GM19025 (cell line): ENCODE data around the gene ZNF365.
"Not testable (repeated sequence)": the region's sequence is repeated elsewhere in the genome, so short reads cannot be mapped to it uniquely, and the experiment has no call there.

Experiments used
- ATAC-seq: cut with Tn5 transposase; IDR thresholded peaks from one replicate; pipeline ENCODE4 v1.9.1; 2021; ENCODE audit warnings: mild to moderate bottlenecking, low read depth, moderate library complexity; ENCODE audit not compliant: unreplicated experiment

Gene ZNF365

DNA sequence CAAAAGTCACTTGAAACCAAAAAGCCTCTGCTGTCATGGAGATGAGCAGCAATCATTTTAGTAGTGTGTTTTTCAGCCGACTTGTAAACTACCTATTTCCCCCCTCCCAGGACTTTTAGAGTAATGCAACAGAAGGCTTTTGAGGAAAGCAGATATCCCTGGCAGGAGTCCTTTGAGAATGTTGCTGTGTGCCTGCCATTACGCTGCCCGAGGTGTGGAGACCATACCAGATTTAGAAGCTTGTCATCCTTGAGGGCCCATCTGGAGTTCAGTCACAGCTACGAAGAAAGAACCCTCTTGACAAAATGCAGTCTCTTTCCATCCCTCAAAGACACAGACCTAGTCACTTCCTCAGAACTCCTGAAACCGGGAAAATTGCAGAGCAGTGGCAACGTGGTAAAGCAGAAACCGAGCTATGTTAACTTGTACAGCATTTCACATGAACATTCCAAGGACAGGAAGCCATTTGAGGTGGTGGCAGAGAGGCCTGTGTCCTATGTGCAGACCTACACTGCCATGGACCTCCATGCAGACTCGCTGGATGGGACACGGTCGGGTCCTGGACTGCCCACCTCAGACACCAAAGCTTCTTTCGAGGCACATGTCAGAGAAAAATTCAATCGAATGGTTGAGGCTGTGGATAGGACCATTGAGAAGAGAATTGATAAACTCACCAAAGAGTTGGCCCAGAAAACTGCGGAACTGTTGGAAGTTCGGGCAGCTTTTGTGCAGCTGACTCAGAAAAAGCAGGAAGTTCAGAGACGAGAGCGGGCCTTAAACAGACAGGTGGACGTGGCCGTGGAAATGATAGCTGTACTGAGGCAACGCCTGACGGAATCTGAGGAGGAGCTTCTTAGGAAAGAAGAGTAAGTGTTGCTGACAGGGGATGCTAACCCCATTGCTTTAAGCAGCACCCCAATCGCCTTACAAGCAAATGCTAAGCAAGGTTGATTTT lies 2.2 kb downstream of the ZNF365 start:
- ATAC-seq, result no peak

DNA sequence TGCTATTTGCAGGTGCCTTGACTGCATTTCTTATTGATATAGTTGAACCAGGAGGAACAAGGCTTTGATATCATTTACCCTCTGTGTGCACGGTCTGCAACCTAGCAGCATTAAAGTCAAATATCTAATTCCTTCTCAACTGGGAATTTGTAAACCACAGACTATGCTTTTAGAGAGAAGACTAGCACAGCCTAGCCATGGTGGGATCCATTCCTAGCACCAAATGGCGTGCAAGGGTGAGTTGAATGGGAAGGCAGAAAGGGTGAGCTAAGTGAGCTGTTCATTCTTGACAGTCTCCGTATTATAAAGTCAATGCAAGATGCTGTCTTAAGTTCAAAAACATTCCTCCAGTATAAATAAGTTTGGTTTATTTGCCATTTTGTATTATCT lies 2.9 kb downstream of the ZNF365 start:
- ATAC-seq, result no peak

DNA sequence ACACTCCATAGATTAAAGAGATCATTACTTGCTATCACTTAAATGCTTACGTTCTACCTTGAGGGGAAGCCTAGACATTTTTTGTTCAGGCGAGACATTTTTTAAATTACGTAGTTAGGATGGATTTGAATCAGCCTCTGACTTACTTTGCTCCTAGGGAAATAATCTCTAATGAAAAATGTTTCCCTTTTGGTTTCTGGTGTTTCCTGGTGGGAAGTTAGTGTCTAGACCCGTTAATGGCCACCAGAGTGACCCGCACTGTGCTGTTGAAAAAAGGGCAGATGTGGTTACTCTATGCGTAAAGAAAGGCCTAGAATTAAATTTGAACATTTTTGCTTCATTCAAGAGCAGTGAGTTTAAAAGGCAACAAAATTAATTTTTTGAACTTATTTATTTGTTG lies 3.8 kb downstream of the ZNF365 start:
- ATAC-seq, result no peak

DNA sequence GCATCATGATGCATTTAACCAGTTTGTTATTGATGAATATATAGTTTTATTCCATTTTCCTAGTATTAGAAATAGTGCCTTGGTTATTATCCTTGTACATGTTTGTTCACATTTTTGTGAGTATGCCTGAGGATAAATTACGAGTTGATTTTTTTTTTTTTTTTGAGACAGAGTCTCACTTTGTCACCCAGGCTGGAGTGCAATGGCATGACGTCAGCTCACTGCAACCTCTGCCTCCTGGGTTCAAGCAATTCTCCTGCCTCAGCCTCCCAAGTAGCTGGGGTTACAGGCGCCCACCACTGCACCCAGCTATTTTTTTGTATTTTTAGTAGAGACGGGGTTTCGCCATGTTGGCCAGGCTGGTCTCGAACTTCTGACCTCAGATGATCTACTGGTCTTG lies 4.7 kb downstream of the ZNF365 start:
- not testable (repeated sequence) for ATAC-seq

DNA sequence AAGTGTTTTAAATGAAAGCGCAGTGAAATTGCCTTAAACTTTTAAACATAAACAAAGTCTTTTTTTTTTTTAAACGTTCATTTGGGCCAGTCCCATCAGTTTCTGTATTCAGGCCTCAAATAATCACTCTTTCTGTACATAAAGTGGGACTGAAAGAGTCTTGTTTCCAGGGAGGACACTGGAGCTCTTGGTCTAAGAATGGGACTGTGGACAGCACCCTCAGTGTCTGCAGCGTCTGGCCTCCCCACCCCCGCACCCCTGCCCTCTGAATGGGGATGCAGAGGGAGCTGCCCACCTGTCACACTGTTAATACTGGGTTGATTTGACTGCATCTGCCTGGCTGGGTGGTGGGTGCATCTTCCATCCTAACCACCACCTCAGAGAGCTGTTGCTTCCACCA lies 5.2 kb downstream of the ZNF365 start:
- ATAC-seq, result no peak

DNA sequence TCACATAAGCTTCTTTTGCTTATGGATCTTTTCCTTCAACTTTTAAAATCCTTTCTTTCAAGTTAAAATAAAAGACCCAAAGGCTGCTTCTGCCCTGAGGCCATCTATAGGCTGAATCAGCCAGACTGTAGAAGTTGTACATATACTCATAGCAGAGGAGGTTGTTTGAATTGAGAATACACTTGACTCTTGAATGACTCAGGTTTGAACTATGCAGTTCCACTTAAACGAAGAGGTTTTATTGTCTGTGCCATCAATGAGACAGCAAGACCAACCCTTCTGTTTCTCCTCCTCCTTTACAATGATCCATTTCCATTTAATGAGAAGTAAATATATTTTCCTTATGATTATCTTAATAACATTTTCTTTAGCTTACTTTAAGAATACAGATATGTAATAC lies 5.8 kb downstream of the ZNF365 start:
- ATAC-seq, result no peak

DNA sequence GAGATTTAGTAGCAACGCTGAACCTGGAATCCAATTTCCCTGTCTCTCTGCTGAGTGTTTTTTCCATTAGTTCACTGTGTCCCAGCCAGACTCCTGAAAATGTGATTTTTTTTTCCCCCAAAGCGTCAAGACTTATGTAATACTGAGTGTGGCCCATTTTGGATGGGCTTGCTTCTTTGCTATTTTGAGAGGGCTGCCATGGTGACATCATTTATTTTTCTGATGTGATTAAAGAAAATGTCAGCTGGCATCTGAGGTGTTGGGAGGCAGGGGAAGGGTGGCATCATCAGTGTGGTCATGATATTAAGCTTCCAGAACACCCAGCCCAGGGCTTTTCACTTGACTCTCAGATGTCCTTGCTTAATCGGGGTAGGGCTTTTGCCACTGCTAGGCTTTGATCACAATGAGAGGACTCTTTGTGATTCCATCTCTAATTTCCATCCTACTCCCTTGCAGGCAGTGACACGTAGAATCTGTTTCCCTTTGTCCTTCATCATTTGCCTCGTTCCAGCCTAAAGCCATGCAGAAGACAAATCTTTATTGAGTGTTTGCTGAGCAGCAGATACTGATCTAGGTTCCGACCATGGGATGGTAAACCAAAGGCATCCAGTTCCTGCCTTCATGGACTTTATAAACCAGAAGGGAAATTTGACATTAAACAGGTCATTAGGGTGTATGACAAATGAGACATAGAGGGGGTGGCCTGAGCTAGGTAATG lies 7.4 kb downstream of the ZNF365 start:
- no peak for ATAC-seq

DNA sequence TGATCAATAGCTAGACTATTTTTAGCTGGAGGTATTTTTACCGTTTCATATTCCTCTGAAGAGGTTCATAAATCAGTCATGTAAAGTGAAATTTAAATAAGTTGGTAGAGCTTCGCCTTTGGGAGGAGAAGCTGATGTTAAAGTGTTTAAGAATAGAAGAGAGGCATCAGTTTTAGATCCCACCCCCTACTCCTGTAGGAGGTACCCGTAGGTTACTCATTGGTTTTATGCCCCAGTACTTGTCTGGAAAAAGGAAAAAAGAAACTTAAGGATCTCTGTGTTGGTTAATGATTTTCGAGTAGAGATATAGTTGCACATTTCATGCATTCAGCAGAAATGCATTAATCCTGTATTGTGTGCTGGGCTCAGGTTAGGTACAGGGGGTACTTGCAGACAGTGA lies 8.7 kb downstream of the ZNF365 start:
- ATAC-seq, result no peak

DNA sequence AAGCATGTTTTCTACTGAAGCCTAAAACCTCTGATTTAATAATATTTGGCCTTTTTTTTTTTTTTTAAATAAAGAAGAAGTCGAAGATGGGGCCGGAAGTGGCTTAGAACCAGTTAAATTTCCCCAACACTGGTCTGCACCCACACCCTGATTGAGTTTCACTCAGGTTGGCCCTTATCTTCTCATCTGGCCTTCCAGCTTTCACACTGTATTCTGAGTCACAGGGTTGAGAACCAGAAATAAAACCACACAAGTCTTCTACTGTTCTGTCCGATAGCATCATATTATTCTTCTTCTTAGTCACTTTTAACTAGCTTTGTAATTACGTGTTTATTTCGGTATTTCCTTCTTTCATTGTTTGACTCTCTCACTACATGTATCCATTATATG lies 9.9 kb downstream of the ZNF365 start:
- no peak for ATAC-seq

DNA sequence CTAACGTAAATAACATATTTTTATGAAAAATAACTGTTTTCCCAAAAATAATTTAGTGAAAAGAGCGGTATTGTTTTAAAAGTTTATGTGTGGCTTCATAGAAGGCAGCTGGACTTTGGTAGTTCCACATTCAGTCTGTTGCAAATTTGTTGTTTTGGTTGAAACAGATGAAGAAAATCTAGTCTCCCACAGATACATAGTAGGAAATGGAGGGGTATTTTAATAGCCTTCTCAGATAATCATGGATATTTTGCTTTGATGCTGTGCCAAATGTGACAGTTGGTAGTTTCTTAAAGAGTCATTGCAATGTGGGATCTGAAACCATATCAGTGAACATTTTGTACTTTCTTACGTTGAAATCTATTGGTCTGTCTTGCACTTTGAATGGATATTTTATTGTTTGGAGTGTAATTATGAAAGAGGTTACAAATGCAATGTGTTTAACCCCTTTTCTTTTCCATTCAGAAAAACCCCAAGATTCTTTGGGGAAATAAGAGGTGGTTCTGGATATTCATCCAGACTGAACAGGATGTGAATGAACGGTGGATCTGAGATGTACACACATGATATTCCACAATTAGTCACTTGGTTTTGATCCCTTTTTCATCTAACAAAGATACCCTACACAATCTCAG lies 10.4 kb downstream of the ZNF365 start:
- ATAC-seq, result no peak

DNA sequence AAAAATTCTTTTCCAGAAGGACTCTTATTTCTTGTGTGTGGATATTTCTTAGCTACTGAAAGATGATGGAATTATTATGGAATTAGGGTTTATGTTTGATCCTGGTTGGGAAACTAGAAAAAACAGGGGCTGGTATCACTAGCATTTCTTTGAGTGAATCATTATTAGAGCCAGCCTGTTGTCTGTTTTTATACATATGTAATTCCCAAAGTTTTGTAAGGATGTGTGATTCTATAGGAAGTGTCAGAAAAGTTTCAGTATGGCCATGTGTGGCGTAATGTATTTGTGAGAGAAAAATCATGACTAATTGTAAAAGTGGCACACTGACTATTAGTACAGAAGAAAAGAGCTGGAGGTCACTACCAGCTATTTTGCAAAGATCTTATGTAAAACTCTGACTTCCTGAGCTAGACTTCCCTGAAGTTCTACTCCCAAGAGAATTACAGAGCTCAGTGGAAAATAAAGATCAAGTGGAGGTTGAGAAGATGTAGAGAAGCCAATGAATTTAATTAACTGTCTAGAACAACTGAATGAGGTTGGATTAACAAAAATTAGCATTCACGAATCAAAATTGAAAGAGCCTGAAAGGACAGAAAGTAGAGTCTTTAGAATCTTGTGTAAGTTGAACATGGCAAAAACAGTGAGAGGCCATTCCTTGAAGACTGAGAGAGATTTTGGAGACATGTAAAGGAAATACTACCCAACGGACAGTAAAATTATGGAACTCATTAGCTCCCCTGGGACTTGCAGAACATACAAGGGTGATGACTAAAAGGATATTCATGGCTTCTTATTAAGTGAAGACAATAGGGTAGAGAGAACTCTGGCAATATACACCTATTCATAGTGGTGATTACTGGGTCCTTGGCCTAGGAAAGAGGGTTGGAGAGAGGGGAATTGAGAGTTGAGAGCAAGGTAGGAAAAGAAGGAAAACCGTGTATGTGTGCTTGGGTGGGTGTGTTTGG lies 12.5 kb downstream of the ZNF365 start:
- no peak for ATAC-seq

DNA sequence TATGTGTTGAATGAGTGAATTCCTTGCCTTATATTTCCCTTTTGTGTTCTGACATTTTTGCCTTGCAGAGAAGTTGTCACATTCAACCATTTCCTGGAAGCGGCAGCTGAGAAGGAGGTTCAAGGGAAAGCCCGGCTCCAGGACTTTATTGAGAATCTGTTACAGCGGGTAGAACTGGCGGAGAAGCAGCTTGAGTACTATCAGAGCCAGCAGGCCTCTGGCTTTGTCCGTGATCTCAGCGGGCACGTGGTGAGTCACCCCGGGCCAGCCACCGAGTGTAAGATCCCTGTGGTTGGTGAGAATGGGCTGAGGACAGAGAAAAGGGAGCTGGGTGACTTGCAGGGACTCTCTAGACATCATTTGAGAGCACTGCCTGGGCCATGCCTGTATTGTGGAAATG lies 14.2 kb downstream of the ZNF365 start:
- ATAC-seq, result no peak

DNA sequence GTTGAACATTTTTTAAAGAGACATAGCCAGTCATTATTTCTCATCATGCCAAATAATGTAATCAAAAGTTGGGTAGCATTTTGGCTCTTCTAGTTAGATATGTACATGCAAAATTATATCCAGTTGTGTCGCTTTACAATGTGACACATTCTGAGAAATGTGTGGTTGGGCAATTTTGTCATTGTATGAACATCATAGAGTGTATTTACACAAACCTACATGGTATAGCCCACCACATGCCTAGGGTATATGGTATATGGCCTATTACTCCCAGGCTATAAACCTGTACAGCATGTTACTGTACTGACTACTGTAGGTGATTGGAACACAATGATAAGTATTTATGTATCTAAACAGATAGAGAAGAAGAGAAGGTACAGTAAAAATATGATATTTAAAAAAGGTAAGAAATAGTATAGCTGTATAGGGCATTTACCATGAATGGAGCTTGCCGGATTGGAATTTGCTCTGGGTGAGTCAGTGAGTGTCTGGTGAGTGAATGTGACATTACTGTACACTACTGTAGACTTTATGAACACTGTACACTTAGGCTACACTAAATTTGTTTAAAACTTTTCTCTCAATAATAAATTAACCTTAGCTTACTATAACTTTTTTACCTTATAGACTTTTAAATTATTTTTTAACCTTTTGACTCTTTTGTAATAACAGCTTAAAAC lies 16.5 kb downstream of the ZNF365 start:
- ATAC-seq, result no peak

DNA sequence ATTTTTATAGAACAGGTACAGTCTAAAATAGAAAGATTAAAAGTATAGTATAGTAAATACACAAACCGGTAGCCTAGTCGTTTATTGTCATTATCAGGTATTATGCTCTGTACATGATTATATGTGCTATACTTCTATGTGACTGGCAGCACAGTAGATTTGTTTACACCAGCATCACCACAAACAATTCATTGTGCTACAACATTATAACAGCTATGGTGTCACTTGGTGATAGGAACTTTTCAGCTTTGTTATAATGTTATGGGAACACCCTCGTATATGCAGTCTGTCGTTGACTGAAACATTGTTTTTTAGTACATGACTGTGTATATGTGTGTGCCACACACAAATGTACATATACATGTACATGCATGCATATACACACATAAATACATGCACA lies 19.1 kb downstream of the ZNF365 start:
- ATAC-seq, result no peak

DNA sequence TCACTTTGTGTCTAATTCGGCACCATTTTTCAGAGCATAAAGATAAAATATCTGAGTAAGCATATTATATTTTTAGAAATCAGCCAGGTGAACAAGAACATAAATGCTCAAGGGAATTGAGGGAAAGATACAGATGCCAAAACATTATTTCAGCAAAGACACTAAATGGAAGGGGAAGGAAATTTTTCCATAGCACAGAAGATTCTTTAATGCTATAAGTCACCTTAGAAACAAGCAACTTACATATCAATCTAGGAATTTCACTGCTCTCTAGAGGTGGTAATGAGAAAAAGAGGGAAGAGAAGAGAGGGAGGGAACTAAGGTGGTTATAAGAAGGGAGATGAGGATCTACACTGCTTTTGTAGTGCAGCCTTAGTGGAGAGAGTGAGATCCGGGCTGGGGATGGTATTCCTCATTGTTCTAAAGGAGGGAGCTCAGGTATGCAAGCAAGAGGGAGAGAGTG lies 20.4 kb downstream of the ZNF365 start:
- ATAC-seq, result no peak

DNA sequence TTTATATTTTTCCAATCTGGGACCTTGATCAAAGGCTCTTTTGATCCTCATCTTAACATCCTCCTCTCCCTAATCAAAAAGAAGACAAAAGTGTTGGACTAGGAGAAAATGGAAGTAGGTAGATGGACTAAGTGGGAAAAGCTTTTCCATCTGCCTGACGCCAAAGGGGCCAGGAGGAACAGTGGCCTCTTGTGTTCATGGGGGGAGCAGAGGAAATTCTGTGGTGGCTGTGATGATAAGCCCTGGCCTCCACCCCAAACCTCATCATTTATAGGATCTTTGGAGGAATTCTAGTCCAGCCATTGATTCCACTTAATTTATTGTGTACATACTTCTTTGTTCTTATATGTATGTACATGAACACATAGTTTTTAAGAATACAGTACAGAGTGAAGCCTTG lies 21.7 kb downstream of the ZNF365 start:
- ATAC-seq, result no peak

DNA sequence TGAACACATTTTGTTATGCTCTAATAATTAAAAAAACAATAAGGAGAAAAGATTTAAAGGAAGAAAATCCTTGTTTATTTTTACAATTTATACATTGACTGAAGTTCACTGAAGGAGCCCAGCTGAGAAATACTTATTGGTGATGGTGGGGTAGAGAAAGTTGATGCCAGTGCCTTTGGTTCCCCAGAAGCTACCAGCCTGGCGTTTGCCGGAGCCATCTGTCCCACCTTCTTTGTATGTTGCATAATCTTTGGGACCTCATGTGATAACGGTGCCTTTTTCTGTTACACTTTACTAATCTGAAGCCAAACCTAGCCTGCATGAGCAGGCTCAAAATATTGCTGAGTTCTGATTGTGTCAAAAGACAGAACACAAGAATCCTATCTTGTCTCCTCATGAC lies 22.7 kb downstream of the ZNF365 start:
- ATAC-seq, result no peak

DNA sequence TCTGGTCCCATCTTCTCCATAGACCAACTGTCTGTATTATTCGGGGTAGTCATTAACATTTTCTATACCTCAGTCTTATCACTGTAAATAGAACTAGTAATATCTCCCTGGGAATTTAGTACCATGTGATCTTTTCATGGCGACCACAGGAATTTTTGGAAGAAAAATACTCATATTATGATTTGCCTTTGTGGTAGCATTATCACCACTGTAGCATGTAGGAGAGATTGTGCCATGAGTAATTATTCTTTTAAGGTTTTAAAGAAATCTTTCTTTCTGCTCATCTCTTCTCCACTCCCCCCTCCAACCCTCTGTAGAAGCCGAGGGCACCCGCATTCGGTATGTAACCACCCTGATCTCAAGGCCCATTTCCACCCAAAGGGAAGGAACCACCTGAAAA lies 25.0 kb downstream of the ZNF365 start:
- ATAC-seq, result no peak

DNA sequence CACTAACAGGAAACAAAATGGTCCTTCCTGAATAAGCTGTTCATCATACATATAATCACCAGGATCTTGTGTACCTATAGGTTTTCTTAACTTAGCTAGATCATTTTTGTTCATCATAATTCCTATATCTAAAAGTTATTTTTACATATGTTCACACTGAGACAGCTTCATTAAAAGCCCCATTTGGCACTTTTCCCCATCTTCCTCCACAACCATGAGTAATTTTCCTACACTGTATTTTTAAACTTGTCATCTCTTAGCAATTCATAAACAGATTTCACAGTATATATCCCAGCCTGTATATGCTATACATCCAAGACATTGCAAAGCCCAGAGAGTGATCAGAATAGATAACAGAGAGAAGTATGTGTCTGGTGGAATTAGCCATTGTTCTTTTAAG lies 28.3 kb downstream of the ZNF365 start:
- no peak for ATAC-seq

DNA sequence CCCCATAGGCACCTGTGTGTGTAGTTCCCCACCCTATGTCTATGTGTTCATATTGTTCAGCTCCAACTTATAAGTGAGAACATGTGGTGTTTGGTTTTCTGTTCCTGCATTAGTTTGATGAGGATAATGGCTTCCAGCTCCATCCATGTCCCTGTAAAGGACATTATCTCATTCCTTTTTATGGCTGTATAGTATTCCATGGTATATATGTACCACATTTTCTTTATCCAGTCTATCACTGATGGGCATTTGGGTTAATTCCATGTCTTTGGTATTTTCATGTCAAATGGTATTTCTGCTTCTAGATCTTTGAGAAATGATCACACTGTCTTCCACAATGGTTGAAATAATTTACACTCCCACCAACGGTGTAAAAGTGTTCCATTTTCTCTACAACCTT lies 36.4 kb downstream of the ZNF365 start:
- ATAC-seq, result not testable (repeated sequence)
